MCF 10A (cell line): ENCODE data around the gene CFAP97D1. TPM values are rescaled to one million over a fixed set of nuclear protein-coding genes. Genes with fewer than 3 reads are reported as not detected.

ENCODE experiments used
- BruUV-seq: library from RNA; stranded (reverse); fragments of 400-500 nt; replicated peaks from 2 replicates; lab custom pipeline; 2021; lab: Mats Ljungman, UMichigan
- CTCF ChIA-PET: fragments of 300-600 bp; sonication (Branson Sonifier 250); formaldehyde crosslinking; extraction: SDS; loops from one replicate; lab custom pipeline; 2021; ENCODE audit warnings: antibody characterized with exemption, inconsistent platforms; lab: Yijun Ruan, JAX
- POLR2A ChIA-PET: fragments of 300-600, 350-650 bp; sonication (Branson Sonifier 250); formaldehyde crosslinking; extraction: SDS; loops from one replicate; lab custom pipeline; 2020; ENCODE audit warnings: antibody characterized with exemption, inconsistent platforms; lab: Yijun Ruan, JAX
- DNase-seq: peaks from one replicate; pipeline ENCODE4 v3.0.0-alpha.2; 2018; ENCODE audit not compliant: unreplicated experiment
- H3K27ac Mint-ChIP-seq: one replicate; pipeline ENCODE4 v1.8.0; 2022; ENCODE audit warnings: mild to moderate bottlenecking, low read depth, mixed read lengths; ENCODE audit not compliant: unreplicated experiment
- H3K27me3 Mint-ChIP-seq: one replicate; pipeline ENCODE4 v1.8.0; 2022; ENCODE audit warnings: mixed read lengths; ENCODE audit not compliant: insufficient read depth, unreplicated experiment
- H3K36me3 Mint-ChIP-seq: one replicate; pipeline ENCODE4 v1.8.0; 2022; ENCODE audit warnings: mild to moderate bottlenecking, moderate library complexity, mixed read lengths; ENCODE audit not compliant: insufficient read depth, unreplicated experiment
- H3K4me1 Mint-ChIP-seq: one replicate; pipeline ENCODE4 v1.8.0; 2022; ENCODE audit warnings: mixed read lengths; ENCODE audit not compliant: insufficient read depth, unreplicated experiment
- H3K4me3 Mint-ChIP-seq: one replicate; pipeline ENCODE4 v1.8.0; 2022; ENCODE audit warnings: mild to moderate bottlenecking, moderate library complexity, mixed read lengths; ENCODE audit not compliant: unreplicated experiment
- H3K9me3 Mint-ChIP-seq: one replicate; pipeline ENCODE4 v1.8.0; 2022; ENCODE audit warnings: mixed read lengths; ENCODE audit not compliant: unreplicated experiment
- CTCF ChIP-seq: fragments of 200-600 bp; IDR thresholded peaks from one replicate; pipeline ENCODE4 v1.8.0; 2022; ENCODE audit warnings: antibody characterized with exemption, mild to moderate bottlenecking; ENCODE audit not compliant: unreplicated experiment
- intact Hi-C: fragments of 100-400 bp; cut with micrococcal nuclease; formaldehyde crosslinking; loops from 2 replicates; pipeline ENCODE4 v1.14.1; 2022
- total RNA-seq: library from RNA; stranded (reverse); gene quantifications from 2 replicates; pipeline ENCODE4 v1.2.3, GENCODE V29; 2022

The CFAP97D1 gene
- total RNA-seq, 1 experiment from 2014 or later, result not detected

- Mint-ChIP-seq H3K4me1 (peaks cover 8% of the 10 kb centered on the region), H3K27me3 (no peaks in the 10 kb centered on the region), H3K36me3 (peaks cover 18% of the 10 kb centered on the region), H3K9me3 (no peaks in the 10 kb centered on the region), H3K4me3 (no peak overlapping the region), H3K27ac (no peak overlapping the region)
- CTCF ChIA-PET, result interaction anchor here (0.6 kb wide), 1 partner anchor 1715 kb away, joined by 3 read pairs; no protein-coding TSS in a partner anchor
- intact Hi-C loops, result no loop called here
- no peak for DNase-seq
- BruUV-seq, result no TSS peak
- TF ChIP-seq CTCF, result no peak
- POLR2A ChIA-PET, result no interaction called here
These were observed 30.6 kb downstream of the CFAP97D1 start for GRCh38 chr17:43810823-43811222.

DNA sequence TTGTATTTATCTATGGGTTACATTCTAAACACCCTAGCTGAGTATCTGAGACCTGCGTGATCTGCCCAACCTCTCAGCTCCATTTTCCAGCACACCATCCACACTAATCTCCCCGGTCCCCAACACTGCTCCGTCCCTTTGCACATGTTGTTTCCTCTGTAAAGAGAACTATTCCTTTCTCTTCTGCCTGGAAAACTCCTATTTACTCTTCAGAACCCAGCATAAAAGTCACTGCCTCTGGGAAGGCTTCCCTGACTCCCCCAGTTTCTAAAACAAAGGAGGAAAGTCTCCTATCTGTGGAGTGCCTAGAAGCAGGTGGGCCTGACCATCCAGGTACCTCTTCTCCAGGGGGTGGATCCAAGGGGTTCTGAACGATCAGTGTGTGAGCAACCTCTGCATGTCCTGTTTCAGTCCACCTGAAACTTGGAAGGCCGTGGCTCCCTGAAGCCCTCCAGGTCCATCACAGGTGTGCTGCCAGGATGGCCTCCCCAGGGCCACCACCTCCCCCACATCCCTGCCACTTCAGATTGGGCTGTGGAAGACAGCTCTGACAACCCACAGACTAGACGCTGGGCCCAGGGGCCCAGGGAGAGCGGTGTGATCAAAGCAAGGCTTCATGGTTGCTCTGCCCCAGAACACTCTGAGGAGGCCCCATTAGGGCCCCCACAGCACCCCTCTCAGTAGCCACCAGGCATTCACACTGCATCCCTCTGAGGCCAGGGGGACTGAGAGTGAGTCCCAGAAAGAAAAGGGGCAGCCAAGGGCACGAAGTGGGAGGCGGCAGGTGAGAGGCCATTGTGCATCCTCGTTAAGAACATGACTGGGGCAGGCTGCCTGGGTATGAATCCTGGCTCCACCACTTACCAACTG is 32.4 kb downstream of the CFAP97D1 start:
- CTCF ChIA-PET, result no interaction called here
- Mint-ChIP-seq H3K4me3 (no peak overlapping the region), H3K27ac (no peak overlapping the region), H3K9me3 (no peaks in the 10 kb centered on the region), H3K36me3 (peaks cover 13% of the 10 kb centered on the region), H3K4me1 (peaks cover 8% of the 10 kb centered on the region), H3K27me3 (no peaks in the 10 kb centered on the region)
- BruUV-seq, result no TSS peak
- no peak for TF ChIP-seq CTCF
- no peak for DNase-seq
- intact Hi-C loops, result no loop called here
- POLR2A ChIA-PET, result interaction anchor here (0.6 to 1.3 kb wide), 3 partner anchors 16 to 54 kb away, joined by 3 to 4 read pairs (median 3); no protein-coding TSS in a partner anchor

GRCh38 chr17:43813386-43813785 is 33.2 kb downstream of the CFAP97D1 start:
- TF ChIP-seq CTCF, result no peak
- Mint-ChIP-seq H3K4me3 (no peak overlapping the region), H3K9me3 (no peaks in the 10 kb centered on the region), H3K27ac (no peak overlapping the region), H3K27me3 (no peaks in the 10 kb centered on the region), H3K4me1 (peaks cover 8% of the 10 kb centered on the region), H3K36me3 (peaks cover 13% of the 10 kb centered on the region)
- CTCF ChIA-PET, result interaction anchor here (1.4 kb wide), 1 partner anchor 33 kb away, joined by 5 read pairs; the partner anchor contains the start of gene CD300LG
- POLR2A ChIA-PET, result interaction anchor here (0.7 to 1.3 kb wide), 2 partner anchors 16 to 53 kb away, joined by 3 to 4 read pairs; no protein-coding TSS in a partner anchor
- BruUV-seq, result no TSS peak
- intact Hi-C loops, result no loop called here
- no peak for DNase-seq

- no peaks in the 10 kb centered on the region for H3K9me3 Mint-ChIP-seq
- no peak for DNase-seq
- H3K36me3 Mint-ChIP-seq, result peaks cover 13% of the 10 kb centered on the region
- ChIA-PET POLR2A (interaction anchor here (1.3 kb wide), 1 partner anchor 15 kb away, joined by 4 read pairs; no protein-coding TSS in a partner anchor), CTCF (interaction anchor here (1.4 kb wide), 1 partner anchor 32 kb away, joined by 5 read pairs; the partner anchor contains the start of gene CD300LG)
- H3K4me3 Mint-ChIP-seq, result no peak overlapping the region
- no peak for TF ChIP-seq CTCF
- no peaks in the 10 kb centered on the region for H3K27me3 Mint-ChIP-seq
- BruUV-seq, result no TSS peak
- no peak overlapping the region for H3K27ac Mint-ChIP-seq
- intact Hi-C loops, result no loop called here
- peaks cover 8% of the 10 kb centered on the region for H3K4me1 Mint-ChIP-seq
These were observed 33.8 kb downstream of the CFAP97D1 start for GRCh38 chr17:43814026-43814425.
